Esophagus muscularis mucosa (tissue), 4 donors: ENCODE data around the gene ADAT2. TPM values are rescaled to one million over a fixed set of nuclear protein-coding genes. Genes with fewer than 3 reads are reported as not detected.
A peak's percentile ranks its signal among the peaks of the same experiment; 100 is the strongest.

Experiments used
- DNase-seq: peaks from one replicate; pipeline ENCODE4 v3.0.0-alpha.2; 2017; ENCODE audit errors: extremely low spot score
- H3K27ac ChIP-seq, 4 donors: fragments of 200-600 bp; sonication (generic); replicated peaks in 1 of 4; 1 replicate in 3 of 4; 2 replicates in 1 of 4; pipeline ENCODE4 v1.5.1; 2016 to 2019; ENCODE audit warnings: mild to moderate bottlenecking in 1 of 4
- H3K27me3 ChIP-seq, 4 donors: fragments of 200-600 bp; sonication (generic); one replicate each; pipeline versions ENCODE4 v1.5.1 to v1.6.0; 2016 to 2019
- H3K36me3 ChIP-seq, 4 donors: fragments of 200-600 bp; sonication (generic); one replicate each; pipeline ENCODE4 v1.5.1; 2016 to 2019
- H3K4me1 ChIP-seq, 4 donors: fragments of 200-600 bp; sonication (generic); one replicate each; pipeline ENCODE4 v1.5.1; 2016 to 2019
- H3K4me3 ChIP-seq, 4 donors: fragments of 200-600 bp; sonication (generic); 1 replicate in 2 of 4; 2 replicates in 2 of 4; pipeline ENCODE4 v1.5.1; 2016 to 2019; ENCODE audit warnings: mild to moderate bottlenecking in 4 of 4, moderate library complexity in 1 of 4
- H3K9me3 ChIP-seq, 4 donors: fragments of 200-600 bp; sonication (generic); 1 replicate in 3 of 4; 2 replicates in 1 of 4; pipeline ENCODE4 v1.5.1; 2016 to 2019
- CTCF ChIP-seq, 3 experiments: fragments of 200-600 bp in 2 of 3; fragments of 450-650 bp in 1 of 3; sonication (generic) in 2 of 3; IDR thresholded peaks; one replicate each; pipeline ENCODE4 v1.5.1; 2017 to 2019; ENCODE audit warnings: antibody characterized with exemption in 3 of 3, mild to moderate bottlenecking in 2 of 3, moderate library complexity in 1 of 3
- EP300 ChIP-seq: sonication (generic); formaldehyde crosslinking; IDR thresholded peaks from one replicate; pipeline ENCODE4 v1.6.1; 2017; ENCODE audit warnings: antibody characterized with exemption
- POLR2A ChIP-seq: fragments of 450-650 bp; IDR thresholded peaks from one replicate; pipeline ENCODE4 v1.6.1; 2017; ENCODE audit warnings: antibody characterized with exemption, moderate library complexity, mild to moderate bottlenecking, low read depth
- POLR2AphosphoS5 ChIP-seq, 2 donors: sonication (generic); formaldehyde crosslinking; IDR thresholded peaks; one replicate each; pipeline ENCODE4 v1.6.1; 2017; ENCODE audit warnings: antibody characterized with exemption in 2 of 2
- WGBS: methylation state at CpG from one replicate; pipeline ENCODE4 v1.1.5; 2018; 5-methylcytosine and 5-hydroxymethylcytosine counted together
- intact Hi-C: fragments of 100-400 bp; cut with DNase I; formaldehyde crosslinking; loops from one replicate; pipeline ENCODE4 v1.15.1; 2023
- total RNA-seq, 4 donors: library from RNA; depleted of rRNA; stranded (reverse); fragments of >200 nt; gene quantifications; one replicate each; pipeline versions ENCODE4 v1.1.0 to v1.2.1, GENCODE V29; 2016

Gene ADAT2
- total RNA-seq, 4 donors from 2014 or later, result 2.4 to 4.0 (median 3.2) TPM

GRCh38 chr6:143397227-143398222, 53.0 kb downstream of the ADAT2 start:
- H3K9me3 ChIP-seq, result no peaks in the 10 kb centered on the region
- H3K27me3 ChIP-seq, result no peaks in the 10 kb centered on the region
- intact Hi-C loops, result no loop called here
- no peak overlapping the region for H3K4me3 ChIP-seq
- no peak overlapping the region for H3K27ac ChIP-seq
- DNase-seq, result no peak
- TF ChIP-seq POLR2A, result no peak
- peak in 1 of 2 donors; percentile 16 for TF ChIP-seq POLR2AphosphoS5 (IDR thresholded peaks at IDR 0.05)
- H3K36me3 ChIP-seq, result no peaks in the 10 kb centered on the region
- peaks cover 0 to 5% (median 0%) of the 10 kb centered on the region in 4 donors for H3K4me1 ChIP-seq
- WGBS, result 72% methylated on average over 15 of the region's 16 CpGs

- Histone ChIP-seq H3K27me3 (no peaks in the 10 kb centered on the region), H3K4me3 (no peak overlapping the region), H3K4me1 (peaks cover 0 to 5% (median 0%) of the 10 kb centered on the region in 4 donors), H3K9me3 (no peaks in the 10 kb centered on the region), H3K27ac (no peak overlapping the region), H3K36me3 (no peaks in the 10 kb centered on the region)
- intact Hi-C loops, result no loop called here
- no peak for DNase-seq
- TF ChIP-seq EP300, result no peak
- no peak for TF ChIP-seq POLR2AphosphoS5 (IDR thresholded peaks at IDR 0.05)
- TF ChIP-seq POLR2A, result no peak
- TF ChIP-seq CTCF (IDR thresholded peaks at IDR 0.05), result no peak
- 90% methylated on average over 10 of the region's 10 CpGs for WGBS
These were observed 53.8 kb downstream of the ADAT2 start for GRCh38 chr6:143396497-143397226.

GRCh38 chr6:143395699-143396098, 54.8 kb downstream of the ADAT2 start:
- Histone ChIP-seq H3K27me3 (no peaks in the 10 kb centered on the region), H3K27ac (no peak overlapping the region), H3K4me1 (peaks cover 0 to 5% (median 0%) of the 10 kb centered on the region in 4 donors), H3K9me3 (no peaks in the 10 kb centered on the region), H3K4me3 (no peak overlapping the region), H3K36me3 (no peaks in the 10 kb centered on the region)
- intact Hi-C loops, result no loop called here
- DNase-seq, result no peak
- WGBS, result 98% methylated on average over 5 of the region's 5 CpGs
- TF ChIP-seq POLR2AphosphoS5 (IDR thresholded peaks at IDR 0.05), result no peak
- no peak for TF ChIP-seq POLR2A
- no peak for TF ChIP-seq CTCF (IDR thresholded peaks at IDR 0.05)
- no peak for TF ChIP-seq EP300

- Histone ChIP-seq H3K36me3 (no peaks in the 10 kb centered on the region), H3K27ac (no peak overlapping the region), H3K9me3 (no peaks in the 10 kb centered on the region), H3K4me1 (no peaks in the 10 kb centered on the region), H3K4me3 (no peak overlapping the region), H3K27me3 (no peaks in the 10 kb centered on the region)
- TF ChIP-seq CTCF (IDR thresholded peaks at IDR 0.05) (no peak), POLR2A (no peak), POLR2AphosphoS5 (IDR thresholded peaks at IDR 0.05) (no peak)
- intact Hi-C loops, result no loop called here
- no peak for DNase-seq
- whole genome bisulfite sequencing, result 84% methylated on average over 4 of the region's 4 CpGs
These were observed 56.1 kb downstream of the ADAT2 start for GRCh38 chr6:143394389-143394788.

- no peaks in the 10 kb centered on the region for H3K4me1 ChIP-seq
These were observed 60.2 kb downstream of the ADAT2 start for GRCh38 chr6:143390278-143390677.

More at GRCh38 chr6:143390278-143390677, 60.2 kb downstream of the ADAT2 start:
- TF ChIP-seq EP300, result no peak
- TF ChIP-seq CTCF (IDR thresholded peaks at IDR 0.05), result no peak
- TF ChIP-seq POLR2AphosphoS5 (IDR thresholded peaks at IDR 0.05), result no peak
- no peak for TF ChIP-seq POLR2A
- Histone ChIP-seq H3K4me3 (no peak overlapping the region), H3K27ac (no peak overlapping the region), H3K27me3 (no peaks in the 10 kb centered on the region), H3K36me3 (no peaks in the 10 kb centered on the region), H3K9me3 (no peaks in the 10 kb centered on the region)
- 79% methylated on average over 2 of the region's 3 CpGs for WGBS
- DNase-seq, result no peak
- intact Hi-C loops, result no loop called here
